Activated T-cell treated with anti-CD3 and anti-CD28 coated beads, Interleukin-2, amount 50 U/mL, for 4 hours (primary cell): ENCODE data around the gene CLMN. TPM values are rescaled to one million over a fixed set of nuclear protein-coding genes. Genes with fewer than 3 reads are reported as not detected.

Source experiments
- ATAC-seq, 2 donors: fragments of 200-7000 bp; cut with Tn5 transposase; one replicate each; pipeline ENCODE4 v1.10.0; 2021
- DNase-seq: peaks from one replicate; pipeline ENCODE4 v3.0.0-alpha.2; 2020
- H3K27me3 Mint-ChIP-seq: one replicate; pipeline ENCODE4 v1.8.0; 2021; ENCODE audit warnings: low read depth, mixed read lengths
- H3K36me3 Mint-ChIP-seq: one replicate; pipeline ENCODE4 v1.8.0; 2022; ENCODE audit warnings: mixed read lengths; ENCODE audit not compliant: insufficient read depth
- H3K4me1 Mint-ChIP-seq: one replicate; pipeline ENCODE4 v1.8.0; 2021; ENCODE audit warnings: low read depth, mixed read lengths
- H3K4me3 Mint-ChIP-seq: one replicate; pipeline ENCODE4 v1.8.0; 2021; ENCODE audit warnings: mild to moderate bottlenecking, moderate library complexity, mixed read lengths
- H3K9me3 Mint-ChIP-seq: one replicate; pipeline ENCODE4 v1.8.0; 2021; ENCODE audit warnings: mixed read lengths
- total RNA-seq, 3 donors: library from RNA; stranded (reverse); gene quantifications; one replicate each; pipeline ENCODE4 v1.2.1, GENCODE V29; 2021

CLMN gene
- total RNA-seq, 3 donors from 2014 or later: 0.71 to 1.3 (median 0.71) TPM

DNA sequence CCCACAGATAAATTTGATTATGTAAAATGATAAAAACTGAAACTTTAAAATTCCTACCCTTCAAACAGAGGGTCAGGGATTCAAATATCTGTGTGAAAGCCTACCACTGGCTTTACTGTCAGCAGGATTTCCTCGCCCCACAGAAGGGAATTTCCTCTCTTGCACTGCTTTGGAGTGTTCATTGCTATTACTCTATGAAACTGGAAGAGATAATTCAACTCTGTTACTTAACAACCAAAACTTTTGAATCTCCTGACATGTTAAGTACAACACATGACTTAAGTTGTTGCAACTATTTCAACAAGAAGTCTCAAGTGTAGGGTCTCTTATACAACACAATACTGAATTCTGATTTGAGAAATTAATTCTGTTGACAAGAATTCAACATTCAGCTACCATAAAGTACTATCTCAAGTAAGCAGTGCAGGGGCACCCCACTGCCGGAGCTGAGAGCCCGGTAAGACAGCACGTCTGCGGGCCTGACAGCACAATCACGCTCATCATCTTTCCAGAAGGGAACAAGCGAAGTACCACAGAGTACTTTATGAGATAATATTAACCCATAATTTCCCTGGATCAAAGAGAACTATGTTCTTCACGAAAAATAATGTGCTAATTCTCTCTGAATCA, 185.3 kb downstream of the CLMN start:
- Mint-ChIP-seq H3K4me1 (peaks cover 46% of the 10 kb centered on the region), H3K9me3 (no peaks in the 10 kb centered on the region), H3K4me3 (no peak overlapping the region), H3K36me3 (peaks cover 31% of the 10 kb centered on the region), H3K27me3 (no peaks in the 10 kb centered on the region)
- no peak for DNase-seq
- no peak for ATAC-seq

DNA sequence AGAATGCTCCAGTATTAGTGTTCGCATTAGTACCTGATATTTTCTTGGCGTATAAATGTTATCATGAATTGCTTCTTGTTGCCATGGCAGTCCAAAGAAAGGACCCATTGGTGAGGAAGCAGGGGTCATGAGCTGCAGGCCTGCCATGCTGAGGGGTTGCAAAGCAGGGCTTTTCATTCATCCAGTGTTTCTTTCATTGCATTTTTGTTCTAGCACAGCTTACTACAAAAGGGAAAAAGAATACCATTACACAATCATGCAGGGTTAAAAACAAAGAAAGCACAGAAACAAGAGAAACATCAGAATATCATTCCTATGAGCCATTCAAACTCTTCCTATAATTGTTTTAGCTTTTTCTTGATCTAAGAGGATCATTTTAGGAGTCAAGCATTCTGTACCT, 186.4 kb downstream of the CLMN start:
- ATAC-seq: no peak
- Mint-ChIP-seq H3K4me3 (no peak overlapping the region), H3K9me3 (no peaks in the 10 kb centered on the region), H3K4me1 (peaks cover 45% of the 10 kb centered on the region), H3K27me3 (no peaks in the 10 kb centered on the region), H3K36me3 (peaks cover 36% of the 10 kb centered on the region)
- no peak for DNase-seq

DNA sequence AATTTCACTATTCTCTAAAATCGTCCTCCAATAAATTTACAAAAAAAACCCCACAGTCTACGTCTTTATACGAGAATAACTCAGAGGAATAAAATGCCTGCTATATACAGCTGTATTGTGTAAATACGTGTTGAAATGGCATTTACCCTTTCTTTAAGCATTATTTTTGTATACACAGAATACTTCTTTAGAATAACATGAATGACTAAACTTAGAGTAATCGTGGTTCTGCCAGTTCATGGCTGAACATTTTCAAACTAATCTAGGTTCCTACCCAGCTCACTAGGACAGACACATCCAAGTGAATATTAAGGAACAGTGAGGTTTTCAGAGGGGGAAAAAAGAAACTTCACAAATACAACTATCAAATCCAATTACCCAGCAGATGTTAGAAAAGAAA, 186.9 kb downstream of the CLMN start:
- peaks cover 36% of the 10 kb centered on the region for H3K36me3 Mint-ChIP-seq
- DNase-seq (no peak), ATAC-seq (no peak)
- no peaks in the 10 kb centered on the region for H3K9me3 Mint-ChIP-seq
- H3K27me3 Mint-ChIP-seq: no peaks in the 10 kb centered on the region
- no peak overlapping the region for H3K4me3 Mint-ChIP-seq
- H3K4me1 Mint-ChIP-seq: peaks cover 44% of the 10 kb centered on the region

Other genes with a start within 250 kb of the CLMN start
- 10 to 100 TPM; 43.7 to 49.7 (median 46.2) TPM for gene DICER1, start 162.4 kb downstream of the CLMN start, total RNA-seq
- 10 to 100 TPM; 11.5 to 15.0 (median 12.9) TPM for gene SYNE3, start 196.7 kb upstream of the CLMN start, total RNA-seq
- 10 to 100 TPM; 37.3 to 45.1 (median 40.7) TPM for gene GLRX5, start 215.1 kb upstream of the CLMN start, total RNA-seq